GM21360 (cell line): ENCODE measurements around the gene TLN1.

Source experiments
- ATAC-seq: cut with Tn5 transposase; IDR thresholded peaks from one replicate; pipeline ENCODE4 v1.9.1; 2021; ENCODE audit warnings: mild to moderate bottlenecking, moderate library complexity; ENCODE audit not compliant: unreplicated experiment

TLN1 gene

GRCh38 chr9:35732185-35732799 lies at the start of gene TLN1, which contains the start of gene CREB3:
Gene TLN1, minus strand, starts transcription at chr9:35732195. Its CDS starts 6,501 bp downstream, at chr9:35725694.
Gene CREB3, plus strand, starts transcription at chr9:35732666. Its CDS starts 107 bp downstream, at chr9:35732773.
- peak; percentile 71 for ATAC-seq

GRCh38 chr9:35781066-35781465 lies 49.1 kb upstream of the TLN1 start:
- ATAC-seq, result no peak

GRCh38 chr9:35778496-35778895 lies 46.5 kb upstream of the TLN1 start:
- no peak for ATAC-seq

- ATAC-seq, result no peak
These were observed 44.0 kb upstream of the TLN1 start for GRCh38 chr9:35776018-35776417.

GRCh38 chr9:35774907-35775635 lies 43.1 kb upstream of the TLN1 start:
- ATAC-seq, result no peak

- ATAC-seq, result no peak
These were observed 39.9 kb upstream of the TLN1 start for GRCh38 chr9:35771943-35772342.

GRCh38 chr9:35771534-35771933 lies 39.5 kb upstream of the TLN1 start:
- no peak for ATAC-seq

- ATAC-seq, result no peak
These were observed 39.1 kb upstream of the TLN1 start for GRCh38 chr9:35771075-35771433.

- ATAC-seq, result no peak
These were observed 37.8 kb upstream of the TLN1 start for GRCh38 chr9:35769763-35770162.

- no peak for ATAC-seq
These were observed 35.5 kb upstream of the TLN1 start for GRCh38 chr9:35767458-35767857.

- ATAC-seq, result no peak
These were observed 35.0 kb upstream of the TLN1 start for GRCh38 chr9:35766997-35767396.

- no peak for ATAC-seq
These were observed 31.8 kb upstream of the TLN1 start for GRCh38 chr9:35763803-35764202.

- no peak for ATAC-seq
These were observed 31.2 kb upstream of the TLN1 start for GRCh38 chr9:35763181-35763580.

GRCh38 chr9:35760651-35761050 lies 28.7 kb upstream of the TLN1 start:
- no peak for ATAC-seq

GRCh38 chr9:35759795-35760194 lies 27.8 kb upstream of the TLN1 start:
- no peak for ATAC-seq

GRCh38 chr9:35758475-35759050 lies 26.6 kb upstream of the TLN1 start:
- ATAC-seq, result no peak

GRCh38 chr9:35757892-35758275 lies 25.9 kb upstream of the TLN1 start:
- ATAC-seq, result no peak

- ATAC-seq, result peak; percentile 26
These were observed 25.4 kb upstream of the TLN1 start for GRCh38 chr9:35757226-35757891.

- peak; percentile 51 for ATAC-seq
These were observed 24.6 kb upstream of the TLN1 start for GRCh38 chr9:35756275-35757225.

- ATAC-seq, result no peak
These were observed 23.1 kb upstream of the TLN1 start for GRCh38 chr9:35755071-35755470.

- no peak for ATAC-seq
These were observed 22.3 kb upstream of the TLN1 start, which contains the start of gene MSMP for GRCh38 chr9:35754264-35754663. Gene MSMP, minus strand, starts transcription at chr9:35754276. Its CDS starts 147 bp downstream, at chr9:35754129.
